ENCODE data around the gene SYNE2.
A peak's percentile ranks its signal among the peaks of the same experiment; 100 is the strongest.
"Not testable (repeated sequence)": the region's sequence is repeated elsewhere in the genome, so short reads cannot be mapped to it uniquely, and the experiment has no call there.

The SYNE2 gene

GRCh38 chr14:64125270-64125669 is 272.5 kb downstream of the SYNE2 start:
- DNase-seq, result no peak

DNA sequence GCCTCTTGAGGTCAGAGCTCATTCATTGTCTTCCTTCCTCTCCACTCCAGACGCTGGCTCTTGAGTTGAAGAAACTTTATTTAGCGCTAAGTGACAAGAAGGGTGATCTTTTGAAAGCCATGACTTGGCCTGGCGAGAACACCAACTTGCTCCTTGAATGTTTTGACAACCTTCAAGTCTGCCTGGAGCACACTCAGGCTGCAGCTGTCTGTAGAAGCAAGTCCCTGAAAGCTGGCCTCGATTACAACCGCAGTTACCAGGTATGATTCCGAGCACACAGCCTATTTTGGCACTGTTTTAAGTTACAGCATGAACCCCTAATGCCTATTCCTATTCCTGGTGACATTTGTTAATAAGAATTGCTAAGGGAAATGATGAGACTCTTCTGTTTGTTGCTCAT is 273.7 kb downstream of the SYNE2 start:
- no peak for DNase-seq

GRCh38 chr14:64137657-64138290 is 285.0 kb downstream of the SYNE2 start:
- DNase-seq, result no peak

DNA sequence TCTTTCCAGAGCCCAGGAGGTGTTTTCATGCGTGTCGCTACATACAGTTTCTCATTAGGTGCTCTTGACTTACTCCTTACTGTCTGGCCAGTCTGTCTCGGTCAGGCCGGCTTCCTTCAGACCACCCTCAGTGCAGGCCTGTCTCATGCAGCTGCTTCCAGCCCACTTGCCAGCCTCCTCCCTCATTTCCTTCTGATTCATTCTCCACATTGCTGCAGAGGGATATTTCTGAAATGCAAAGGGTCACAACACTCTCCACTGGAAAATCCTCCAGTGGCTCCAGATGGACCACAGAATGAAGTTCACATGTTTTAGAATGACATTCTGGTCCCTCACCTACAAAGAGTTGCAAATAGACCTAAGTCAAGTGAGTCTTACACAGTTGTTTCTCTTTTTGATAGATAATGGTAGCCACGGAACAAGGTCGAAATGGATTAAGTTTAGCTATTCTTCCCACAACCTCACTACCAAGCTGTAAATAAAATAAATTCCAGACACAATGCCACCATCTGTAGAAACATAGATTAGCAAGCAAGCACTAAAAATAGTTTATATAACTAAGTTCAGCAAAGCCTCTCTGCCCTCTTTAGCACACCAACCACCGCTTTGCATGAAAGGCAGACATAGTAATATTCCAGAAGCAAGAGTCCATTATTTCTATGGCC is 294.5 kb downstream of the SYNE2 start:
- DNase-seq, result no peak

GRCh38 chr14:64149921-64150320 is 297.1 kb downstream of the SYNE2 start:
- DNase-seq, result no peak

- DNase-seq, result no peak
Measured at GRCh38 chr14:64158608-64159007, 305.8 kb downstream of the SYNE2 start.

DNA sequence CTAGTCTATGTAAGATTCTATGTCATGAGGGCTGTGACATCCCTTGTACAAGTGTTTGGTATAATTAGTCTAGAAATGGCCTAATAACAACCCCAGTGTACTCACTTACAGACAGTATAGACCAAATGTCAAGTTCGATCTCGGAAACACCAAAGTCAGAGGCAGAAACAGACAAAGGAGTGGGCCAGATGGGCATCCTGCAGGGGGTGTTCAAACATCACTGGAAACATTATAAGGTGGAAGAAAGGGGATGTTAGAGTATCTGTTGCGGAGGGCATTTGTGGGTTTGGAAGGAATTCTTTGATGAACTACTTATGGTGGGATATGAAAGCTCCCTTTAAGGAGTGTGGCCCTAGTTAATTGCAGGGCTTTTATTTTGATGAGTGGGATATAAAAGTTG is 306.8 kb downstream of the SYNE2 start:
- DNase-seq, result no peak

DNA sequence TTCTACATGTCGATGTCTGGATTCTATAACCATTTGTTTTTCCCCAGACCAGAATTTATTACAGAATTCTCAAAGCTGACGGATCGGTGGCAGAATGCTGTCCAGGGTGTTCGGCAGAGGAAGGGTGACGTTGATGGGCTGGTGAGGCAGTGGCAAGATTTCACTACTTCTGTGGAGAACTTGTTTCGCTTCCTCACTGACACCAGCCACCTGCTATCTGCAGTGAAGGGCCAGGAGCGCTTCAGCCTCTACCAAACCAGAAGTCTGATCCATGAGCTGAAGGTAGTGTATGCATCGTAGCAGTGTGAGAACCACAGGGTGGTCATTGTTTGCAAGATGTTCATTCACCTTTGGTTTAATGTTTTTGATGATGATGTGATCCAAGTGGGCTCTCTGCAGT is 317.4 kb downstream of the SYNE2 start:
- DNase-seq, result no peak

DNA sequence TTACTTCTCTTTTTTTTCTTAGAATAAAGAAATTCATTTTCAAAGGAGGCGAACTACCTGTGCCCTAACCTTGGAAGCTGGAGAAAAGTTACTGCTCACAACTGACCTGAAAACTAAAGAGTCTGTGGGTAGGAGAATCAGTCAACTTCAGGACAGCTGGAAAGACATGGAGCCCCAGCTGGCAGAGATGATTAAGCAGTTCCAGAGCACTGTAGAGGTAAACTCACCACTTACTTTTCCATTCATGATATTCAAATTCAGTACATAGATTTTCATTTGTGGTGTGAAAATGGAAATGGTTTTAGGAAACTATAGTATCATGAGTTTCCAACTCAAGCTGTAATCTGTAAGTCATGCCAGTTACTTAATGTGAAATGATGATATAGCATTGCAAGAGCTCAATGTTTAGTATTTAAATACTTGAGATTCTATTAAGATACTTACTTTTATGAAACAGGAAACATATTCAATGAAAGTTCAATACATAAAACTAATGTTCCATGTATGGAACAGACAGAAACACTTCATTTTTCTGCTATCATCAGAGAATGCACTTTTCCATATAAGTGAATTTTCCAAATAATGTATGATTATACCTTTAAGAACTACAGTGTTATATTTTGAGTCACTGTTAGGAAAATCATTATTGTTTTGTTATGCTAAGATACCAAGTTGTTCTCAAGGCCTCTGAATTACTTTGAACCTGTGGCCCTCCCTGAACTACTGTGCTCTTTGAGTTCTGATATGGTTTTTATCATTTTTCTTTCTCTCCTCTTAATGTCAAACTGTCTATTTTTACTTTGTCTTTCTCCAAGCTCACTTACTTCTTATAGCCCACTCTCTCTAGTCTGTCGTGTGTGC is 322.3 kb downstream of the SYNE2 start:
- DNase-seq, result no peak

DNA sequence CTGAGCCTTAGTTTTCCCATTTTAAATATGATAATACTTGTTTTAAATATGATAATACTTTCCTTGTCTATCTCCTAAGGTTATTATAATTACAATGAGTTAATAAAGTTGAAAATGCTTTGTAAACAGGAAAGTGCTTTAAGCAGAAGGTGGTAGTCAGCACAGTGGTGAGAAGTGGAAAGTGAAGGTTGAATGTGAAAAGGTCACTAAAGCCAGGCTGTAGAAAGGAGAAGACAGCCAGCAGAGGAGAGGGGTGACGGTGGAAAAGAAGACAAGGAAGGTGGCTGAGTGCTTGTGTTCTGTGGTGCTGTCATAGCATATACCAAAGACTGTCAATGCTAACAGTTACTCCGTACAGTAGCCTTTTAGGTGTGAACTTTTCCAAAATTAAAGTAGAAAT is 323.5 kb downstream of the SYNE2 start:
- no peak for DNase-seq

DNA sequence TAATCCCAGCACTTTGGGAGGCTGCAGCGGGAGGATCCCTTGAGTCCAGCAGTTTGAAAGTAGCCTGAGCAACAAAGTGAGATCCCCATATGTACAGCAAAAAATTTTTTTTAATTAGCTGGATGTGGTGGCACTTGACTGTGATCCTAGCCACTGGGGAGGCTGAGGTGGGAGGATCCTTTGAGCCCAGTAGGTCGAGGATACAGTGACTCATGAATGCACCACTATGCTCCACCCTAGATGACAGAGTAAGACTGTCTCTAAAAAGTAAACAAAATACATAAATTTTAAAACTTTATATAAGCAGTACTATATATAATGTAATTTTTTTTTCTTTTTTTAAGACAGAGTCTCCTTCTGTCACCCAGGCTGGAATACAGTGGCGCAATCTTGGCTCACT is 326.0 kb downstream of the SYNE2 start:
- DNase-seq, result no peak

- not testable (repeated sequence) for DNase-seq
Measured at GRCh38 chr14:64182908-64183307, 330.1 kb downstream of the SYNE2 start.

- DNase-seq, result no peak
Measured at GRCh38 chr14:64184103-64184729, 331.4 kb downstream of the SYNE2 start.

GRCh38 chr14:64185184-64185583 is 332.4 kb downstream of the SYNE2 start:
- DNase-seq, result peak in 1 of 5 experiments; percentile 44

GRCh38 chr14:64186231-64187129 is 333.7 kb downstream of the SYNE2 start:
- DNase-seq, result no peak

- DNase-seq, result no peak
Measured at GRCh38 chr14:64187331-64187730, 334.5 kb downstream of the SYNE2 start.

DNA sequence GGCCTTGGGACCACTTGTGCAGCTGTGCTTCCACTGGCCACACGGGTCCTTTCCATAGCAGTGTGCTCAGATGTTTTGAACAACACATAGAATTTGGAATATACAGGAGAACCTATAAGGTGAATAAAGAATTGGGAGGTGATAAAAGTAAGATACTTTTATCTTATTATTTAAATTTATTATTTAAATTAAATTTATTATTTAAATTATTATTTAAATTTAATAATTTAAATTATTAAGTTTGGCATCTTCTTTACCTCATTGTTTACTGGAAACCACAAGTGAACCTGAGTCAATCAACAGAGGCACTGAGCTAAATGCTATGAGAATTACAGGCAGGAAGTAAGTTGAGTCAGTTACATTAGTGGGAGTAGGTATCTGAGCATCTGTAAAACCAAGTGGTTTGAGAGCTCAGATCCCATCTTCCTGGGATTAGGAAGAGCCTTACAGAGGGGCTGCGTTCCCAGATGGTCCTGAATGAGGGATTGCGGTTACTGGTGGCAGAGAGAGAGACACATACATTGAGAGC is 338.2 kb downstream of the SYNE2 start:
- DNase-seq, result no peak

DNA sequence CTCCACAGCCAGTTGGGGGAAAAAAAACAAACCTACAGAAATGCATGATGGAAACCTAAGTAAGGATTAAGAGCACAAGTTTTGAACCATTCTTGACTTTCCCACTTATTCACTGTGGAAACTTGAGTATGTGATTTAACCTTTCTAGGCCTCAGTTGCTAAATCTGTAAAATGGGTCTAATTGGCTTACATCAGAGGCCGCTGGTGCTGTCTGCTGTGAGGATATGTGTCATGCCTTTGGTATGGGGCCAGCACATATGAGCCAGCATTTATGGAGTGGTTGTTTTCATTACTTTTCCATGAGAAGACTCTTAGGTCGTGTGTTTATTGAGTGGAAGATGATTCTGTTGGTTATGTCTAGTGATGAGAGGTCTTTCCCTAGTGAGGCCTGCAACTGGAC is 339.0 kb downstream of the SYNE2 start:
- no peak for DNase-seq

- no peak for DNase-seq
Measured at GRCh38 chr14:64193821-64194220, 341.0 kb downstream of the SYNE2 start.

GRCh38 chr14:64194404-64194803 is 341.6 kb downstream of the SYNE2 start:
- DNase-seq, result no peak

GRCh38 chr14:64195199-64195598 is 342.4 kb downstream of the SYNE2 start:
- DNase-seq, result peak in 1 of 5 experiments; percentile 59

GRCh38 chr14:64196056-64196455 is 343.3 kb downstream of the SYNE2 start:
- DNase-seq, result no peak

Data from T-helper 2 cell (primary cell).